Measurements from ENCODE around the gene GUCA2A. TPM values are rescaled to one million over a fixed set of nuclear protein-coding genes. Genes with fewer than 3 reads are reported as not detected.
"Not testable (repeated sequence)": the region's sequence is repeated elsewhere in the genome, so short reads cannot be mapped to it uniquely, and the experiment has no call there.

Gene GUCA2A
- total RNA-seq, 2 experiments from 2014 or later: not detected

- H3K79me2 ChIP-seq (ENCODE audit: insufficient read depth, low read depth, low read length): peaks cover 5% of the 10 kb centered on the region; the same call in 1 of the 2 replicates
- H3K4me3 ChIP-seq (ENCODE audit: low read depth, low read length, poor library complexity, severe bottlenecking): no peak overlapping the region
- H2AFZ ChIP-seq (ENCODE audit: low read length): no peak overlapping the region
- no peak for DNase-seq (ENCODE audit: low spot score)
- POLR2A ChIA-PET: interaction anchor here (1.5 kb wide), 1 partner anchor 9 kb away, joined by 3 read pairs; no protein-coding TSS in a partner anchor
- H3K9me2 ChIP-seq (ENCODE audit: insufficient read depth, low read length): no peaks in the 10 kb centered on the region
- H4K20me1 ChIP-seq (ENCODE audit: insufficient read depth, low read length): no peaks in the 10 kb centered on the region
- intact Hi-C loops (cut with micrococcal nuclease; ENCODE audit: unreplicated experiment): no loop called here
- no peaks in the 10 kb centered on the region for H3K4me1 ChIP-seq (ENCODE audit: insufficient read depth, low read length, poor library complexity, severe bottlenecking)
- H3K27ac ChIP-seq (ENCODE audit: low read depth, low read length, poor library complexity, severe bottlenecking): no peak overlapping the region
- BruUV-seq (replicated peaks): no TSS peak
- H3K9me3 ChIP-seq (ENCODE audit: low read length): peaks cover 12% of the 10 kb centered on the region; the same call in 1 of the 2 replicates
- H3K36me3 ChIP-seq (ENCODE audit: insufficient read depth, low read length): peaks cover 53% of the 10 kb centered on the region
- TF ChIP-seq EZH2phosphoT487 (IDR thresholded peaks at IDR 0.05; ENCODE audit: borderline replicate concordance, low read depth, low read length) (no peak), CTCF (conservative IDR thresholded peaks at IDR 0.05; ENCODE audit: low read length) (no peak)
- CTCF ChIA-PET (ENCODE audit: unreplicated experiment): no interaction called here
- H3K4me2 ChIP-seq (ENCODE audit: low read length): no peak overlapping the region
Observed at GRCh38 chr1:42210421-42211133, 46.0 kb upstream of the GUCA2A start.

- Histone ChIP-seq H3K9me2 (ENCODE audit: insufficient read depth, low read length) (no peaks in the 10 kb centered on the region), H3K4me1 (ENCODE audit: insufficient read depth, low read length, poor library complexity, severe bottlenecking) (no peaks in the 10 kb centered on the region), H3K27ac (ENCODE audit: low read depth, low read length, poor library complexity, severe bottlenecking) (no peak overlapping the region), H4K20me1 (ENCODE audit: insufficient read depth, low read length) (no peaks in the 10 kb centered on the region), H3K4me3 (ENCODE audit: low read depth, low read length, poor library complexity, severe bottlenecking) (no peak overlapping the region), H3K4me2 (ENCODE audit: low read length) (no peak overlapping the region), H3K9me3 (ENCODE audit: low read length) (peaks cover 12% of the 10 kb centered on the region; the same call in 1 of the 2 replicates), H2AFZ (ENCODE audit: low read length) (no peak overlapping the region), H3K36me3 (ENCODE audit: insufficient read depth, low read length) (peaks cover 58% of the 10 kb centered on the region), H3K79me2 (ENCODE audit: insufficient read depth, low read depth, low read length) (peaks cover 5% of the 10 kb centered on the region; the same call in 1 of the 2 replicates)
- DNase-seq (ENCODE audit: low spot score): no peak
- POLR2A ChIA-PET: interaction anchor here (1.5 kb wide), 1 partner anchor 8 kb away, joined by 3 read pairs; no protein-coding TSS in a partner anchor
- intact Hi-C loops (cut with micrococcal nuclease; ENCODE audit: unreplicated experiment): no loop called here
- TF ChIP-seq EZH2phosphoT487 (IDR thresholded peaks at IDR 0.05; ENCODE audit: borderline replicate concordance, low read depth, low read length) (no peak), CTCF (conservative IDR thresholded peaks at IDR 0.05; ENCODE audit: low read length) (no peak)
- CTCF ChIA-PET (ENCODE audit: unreplicated experiment): no interaction called here
- BruUV-seq (replicated peaks): no TSS peak
Observed at GRCh38 chr1:42209526-42210251, 45.1 kb upstream of the GUCA2A start.

GRCh38 chr1:42206930-42207329 is 42.4 kb upstream of the GUCA2A start:
- CTCF ChIA-PET (ENCODE audit: unreplicated experiment); H3K79me2 ChIP-seq (ENCODE audit: insufficient read depth, low read depth, low read length); intact Hi-C loops (cut with micrococcal nuclease; ENCODE audit: unreplicated experiment); DNase-seq (ENCODE audit: low spot score); POLR2A ChIA-PET; BruUV-seq (replicated peaks); H3K9me2 ChIP-seq (ENCODE audit: insufficient read depth, low read length); H4K20me1 ChIP-seq (ENCODE audit: insufficient read depth, low read length); H3K4me1 ChIP-seq (ENCODE audit: insufficient read depth, low read length, poor library complexity, severe bottlenecking); H3K27ac ChIP-seq (ENCODE audit: low read depth, low read length, poor library complexity, severe bottlenecking); H3K4me2 ChIP-seq (ENCODE audit: low read length); H3K4me3 ChIP-seq (ENCODE audit: low read depth, low read length, poor library complexity, severe bottlenecking); H2AFZ ChIP-seq (ENCODE audit: low read length): not testable (repeated sequence)
- peaks cover 62% of the 10 kb centered on the region for H3K36me3 ChIP-seq (ENCODE audit: insufficient read depth, low read length)
- H3K9me3 ChIP-seq (ENCODE audit: low read length): 0 out of 2 replicates have a peak, but pooled peaks cover 11% of the 10 kb centered on the region
